CD4-positive, alpha-beta T cell treated with Interleukin-6 for 4 hours (primary cell): ENCODE measurements around the gene ZRANB3.
"Not testable (repeated sequence)": the region's sequence is repeated elsewhere in the genome, so short reads cannot be mapped to it uniquely, and the experiment has no call there.

Source experiments
- DNase-seq: peaks from one replicate; pipeline ENCODE4 v3.0.0-alpha.2; 2020; ENCODE audit warnings: mixed read lengths

Gene ZRANB3

GRCh38 chr2:135121016-135121657 is 409.9 kb downstream of the ZRANB3 start:
- no peak for DNase-seq

GRCh38 chr2:135119582-135119981 is 411.4 kb downstream of the ZRANB3 start:
- no peak for DNase-seq

- no peak for DNase-seq
Measured at GRCh38 chr2:135113322-135113721, 417.7 kb downstream of the ZRANB3 start.

- not testable (repeated sequence) for DNase-seq
Measured at GRCh38 chr2:135105513-135106316, 425.3 kb downstream of the ZRANB3 start.

GRCh38 chr2:135103843-135104242 is 427.2 kb downstream of the ZRANB3 start:
- no peak for DNase-seq

- no peak for DNase-seq
Measured at GRCh38 chr2:135099802-135100483, 431.1 kb downstream of the ZRANB3 start.

GRCh38 chr2:135097532-135098231 is 433.3 kb downstream of the ZRANB3 start:
- DNase-seq = no peak

GRCh38 chr2:135096665-135097446 is 434.2 kb downstream of the ZRANB3 start:
- no peak for DNase-seq

- DNase-seq = no peak
Measured at GRCh38 chr2:135095591-135095990, 435.4 kb downstream of the ZRANB3 start.

- no peak for DNase-seq
Measured at GRCh38 chr2:135094508-135094907, 436.5 kb downstream of the ZRANB3 start.

- no peak for DNase-seq
Measured at GRCh38 chr2:135093670-135094330, 437.2 kb downstream of the ZRANB3 start.

GRCh38 chr2:135093193-135093592 is 437.8 kb downstream of the ZRANB3 start:
- DNase-seq = no peak

- no peak for DNase-seq
Measured at GRCh38 chr2:135091681-135092080, 439.3 kb downstream of the ZRANB3 start.

- not testable (repeated sequence) for DNase-seq
Measured at GRCh38 chr2:135089597-135089996, 441.4 kb downstream of the ZRANB3 start.
